CD4-positive, alpha-beta T cell treated with Interleukin-6 at 100 ng/mL for 8 hours (primary cell): ENCODE results near the gene DLG5.

ENCODE experiments used
- DNase-seq: peaks from one replicate; pipeline ENCODE4 v3.0.0-alpha.2; 2020; ENCODE audit warnings: mixed read lengths, low spot score

DLG5 gene

GRCh38 chr10:77819210-77820112 lies 107.1 kb downstream of the DLG5 start:
- no peak for DNase-seq

- DNase-seq: no peak
Observed at GRCh38 chr10:77818378-77818777, 108.2 kb downstream of the DLG5 start.

- DNase-seq: no peak
Observed at GRCh38 chr10:77817541-77817940, 109.0 kb downstream of the DLG5 start.

GRCh38 chr10:77816311-77816710 lies 110.2 kb downstream of the DLG5 start:
- no peak for DNase-seq

- no peak for DNase-seq
Observed at GRCh38 chr10:77812741-77813140, 113.8 kb downstream of the DLG5 start.

GRCh38 chr10:77811831-77812430 lies 114.6 kb downstream of the DLG5 start:
- no peak for DNase-seq

GRCh38 chr10:77810446-77811335 lies 115.9 kb downstream of the DLG5 start:
- no peak for DNase-seq

- DNase-seq: no peak
Observed at GRCh38 chr10:77809336-77809735, 117.2 kb downstream of the DLG5 start.

GRCh38 chr10:77807706-77808105 lies 118.8 kb downstream of the DLG5 start:
- DNase-seq: no peak

- DNase-seq: no peak
Observed at GRCh38 chr10:77806511-77807157, 119.9 kb downstream of the DLG5 start.

- DNase-seq: no peak
Observed at GRCh38 chr10:77805676-77806075, 120.9 kb downstream of the DLG5 start.

GRCh38 chr10:77804371-77804770 lies 122.2 kb downstream of the DLG5 start:
- no peak for DNase-seq

GRCh38 chr10:77801474-77802161 lies 124.9 kb downstream of the DLG5 start:
- DNase-seq: peak; percentile 32

- DNase-seq: no peak
Observed at GRCh38 chr10:77800738-77801266, 125.8 kb downstream of the DLG5 start.

- DNase-seq: no peak
Observed at GRCh38 chr10:77800320-77800719, 126.2 kb downstream of the DLG5 start.

GRCh38 chr10:77799352-77799751 lies 127.2 kb downstream of the DLG5 start:
- DNase-seq: peak; percentile 7

GRCh38 chr10:77798940-77799339 lies 127.6 kb downstream of the DLG5 start:
- no peak for DNase-seq

GRCh38 chr10:77796311-77796915 lies 130.1 kb downstream of the DLG5 start:
- no peak for DNase-seq

GRCh38 chr10:77795426-77796055 lies 131.0 kb downstream of the DLG5 start:
- no peak for DNase-seq
